PFSK-1 (cell line): ENCODE data around the gene ALG8.

Experiments
- POLR2AphosphoS5 ChIP-seq: IDR thresholded peaks from 2 replicates; pipeline ENCODE4 v1.6.1; 2012; ENCODE audit warnings: low read depth, mild to moderate bottlenecking, control low read depth, low read length, moderate library complexity
- REST ChIP-seq, 2 experiments: IDR thresholded peaks; 2 replicates each; pipeline versions ENCODE4 v1.6.1 to v1.8.0; 2011 to 2012; ENCODE audit warnings: low read depth in 2 of 2, low read length in 2 of 2, control low read depth in 1 of 2, inconsistent platforms in 1 of 2, mild to moderate bottlenecking in 1 of 2, moderate library complexity in 1 of 2; ENCODE audit not compliant: insufficient read depth in 1 of 2
- SIN3A ChIP-seq: IDR thresholded peaks from 2 replicates; pipeline ENCODE4 v1.6.1; 2012; ENCODE audit warnings: mild to moderate bottlenecking, low read length, moderate library complexity, borderline replicate concordance; ENCODE audit not compliant: insufficient read depth
- TAF1 ChIP-seq: IDR thresholded peaks from 2 replicates; pipeline ENCODE4 v1.6.1; 2012; ENCODE audit warnings: low read length, control low read depth, borderline replicate concordance; ENCODE audit not compliant: insufficient read depth

- TF ChIP-seq POLR2AphosphoS5: no peak
- no peak for TF ChIP-seq SIN3A
- no peak for TF ChIP-seq TAF1
- no peak for TF ChIP-seq REST (IDR thresholded peaks at IDR 0.05; ENCODE audit: insufficient read depth in 1 of 2, low read depth in 2 of 2, low read length in 2 of 2)
These were observed 81.9 kb downstream of the ALG8 start for GRCh38 chr11:78057462-78058055.
